Measurements from ENCODE around the gene SLC37A3.

Gene SLC37A3

DNA sequence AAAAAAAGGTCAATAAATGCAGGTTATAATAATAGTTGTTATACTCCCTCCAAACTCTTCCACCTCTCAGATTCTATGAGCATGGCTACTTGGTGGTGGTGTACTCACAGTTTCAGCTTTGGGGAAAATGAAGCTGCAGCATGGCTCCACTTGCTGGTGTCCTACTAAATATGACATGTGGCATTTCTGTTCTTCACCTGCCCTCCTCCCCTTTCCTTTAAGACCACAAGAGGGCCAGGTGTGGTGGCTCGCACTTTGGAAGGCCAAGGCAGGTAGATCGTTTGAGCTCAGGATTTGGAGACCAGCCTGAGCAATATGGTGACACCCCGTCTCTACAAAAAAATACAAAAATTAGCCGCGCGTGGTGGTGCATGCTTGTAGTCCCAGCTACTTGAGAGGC is 101.1 kb downstream of the SLC37A3 start:
- TF ChIP-seq, protein P1, sequence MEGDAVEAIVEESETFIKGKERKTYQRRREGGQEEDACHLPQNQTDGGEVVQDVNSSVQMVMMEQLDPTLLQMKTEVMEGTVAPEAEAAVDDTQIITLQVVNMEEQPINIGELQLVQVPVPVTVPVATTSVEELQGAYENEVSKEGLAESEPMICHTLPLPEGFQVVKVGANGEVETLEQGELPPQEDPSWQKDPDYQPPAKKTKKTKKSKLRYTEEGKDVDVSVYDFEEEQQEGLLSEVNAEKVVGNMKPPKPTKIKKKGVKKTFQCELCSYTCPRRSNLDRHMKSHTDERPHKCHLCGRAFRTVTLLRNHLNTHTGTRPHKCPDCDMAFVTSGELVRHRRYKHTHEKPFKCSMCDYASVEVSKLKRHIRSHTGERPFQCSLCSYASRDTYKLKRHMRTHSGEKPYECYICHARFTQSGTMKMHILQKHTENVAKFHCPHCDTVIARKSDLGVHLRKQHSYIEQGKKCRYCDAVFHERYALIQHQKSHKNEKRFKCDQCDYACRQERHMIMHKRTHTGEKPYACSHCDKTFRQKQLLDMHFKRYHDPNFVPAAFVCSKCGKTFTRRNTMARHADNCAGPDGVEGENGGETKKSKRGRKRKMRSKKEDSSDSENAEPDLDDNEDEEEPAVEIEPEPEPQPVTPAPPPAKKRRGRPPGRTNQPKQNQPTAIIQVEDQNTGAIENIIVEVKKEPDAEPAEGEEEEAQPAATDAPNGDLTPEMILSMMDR (IDR thresholded peaks at IDR 0.05; ENCODE audit: insufficient read depth, missing control alignments) = no peak
- DNase-seq (ENCODE audit: insufficient read length, low spot score) (no peak), FAIRE-seq (no peak)

DNA sequence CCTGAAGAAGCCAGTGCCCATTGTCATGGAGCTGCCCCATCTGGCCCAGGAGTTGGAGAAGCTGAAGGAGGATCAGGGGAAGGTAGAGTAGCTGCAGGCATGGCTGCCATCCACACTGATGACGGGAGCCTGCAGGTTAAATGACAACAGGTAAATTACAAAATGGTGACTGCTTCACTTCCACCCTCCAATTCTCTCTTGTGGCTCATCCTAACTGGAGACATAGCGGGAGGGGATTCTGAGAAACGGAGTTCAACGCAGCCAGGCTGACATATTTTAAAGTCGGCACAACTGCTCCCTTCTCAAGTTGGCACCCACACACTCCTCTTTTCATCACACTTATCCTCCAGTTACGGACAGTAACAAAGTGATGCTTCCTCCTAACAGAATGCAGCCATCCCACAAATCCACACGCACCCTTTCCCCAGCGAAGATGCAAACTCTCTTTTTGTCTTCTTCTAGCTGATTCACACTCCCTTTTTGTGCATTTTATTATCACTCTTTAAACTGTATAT is 103.0 kb downstream of the SLC37A3 start:
- FAIRE-seq (no peak), DNase-seq (ENCODE audit: insufficient read length, low spot score) (no peak)
- TF ChIP-seq, protein P1 (IDR thresholded peaks at IDR 0.05; ENCODE audit: insufficient read depth, missing control alignments) = no peak

DNA sequence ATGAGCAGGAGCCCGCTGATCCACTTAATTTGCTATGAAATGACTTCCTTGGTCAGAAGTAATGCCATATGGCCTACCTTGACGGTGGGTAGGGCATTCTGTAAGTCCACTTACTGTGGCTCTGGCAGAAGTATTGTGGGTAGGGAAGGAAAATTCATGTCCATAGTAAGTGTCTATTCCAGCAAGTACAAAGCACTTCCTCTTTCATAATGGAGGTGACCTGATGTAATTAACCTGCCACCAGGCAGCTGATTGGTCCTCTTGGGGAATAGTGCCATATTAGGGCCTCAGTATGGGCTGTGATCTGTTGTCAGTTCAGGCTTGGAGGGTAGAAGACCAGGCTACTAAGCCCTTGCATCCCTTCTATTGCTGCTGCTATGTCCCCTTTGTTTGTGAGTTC is 103.9 kb downstream of the SLC37A3 start:
- DNase-seq (ENCODE audit: insufficient read length, low spot score) (no peak), FAIRE-seq (no peak)
- TF ChIP-seq, protein P1 (IDR thresholded peaks at IDR 0.05; ENCODE audit: insufficient read depth, missing control alignments) = no peak

DNA sequence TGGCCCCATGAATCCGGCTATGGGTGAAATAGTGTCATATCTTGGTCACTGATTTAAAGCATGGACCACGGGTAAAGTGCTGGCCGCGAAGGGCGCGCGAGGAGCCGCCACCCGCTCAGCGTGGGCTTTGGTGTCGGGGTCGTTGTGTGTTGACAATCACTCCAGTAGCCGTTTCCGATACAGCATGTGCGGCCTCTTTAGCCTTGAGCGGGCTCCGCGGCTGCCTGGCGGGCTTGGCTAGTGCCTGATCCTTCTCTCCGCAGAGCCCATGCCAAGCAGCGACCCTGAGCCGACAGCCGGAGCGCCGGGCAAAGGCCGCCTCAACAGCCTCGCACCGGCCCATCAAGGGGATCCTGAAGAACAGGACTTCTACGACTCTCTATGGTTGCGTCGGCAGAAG is 105.9 kb downstream of the SLC37A3 start:
- no peak for DNase-seq (ENCODE audit: insufficient read length, low spot score)
- no peak for FAIRE-seq
- TF ChIP-seq, protein P1 (IDR thresholded peaks at IDR 0.05; ENCODE audit: insufficient read depth, missing control alignments) = no peak

DNA sequence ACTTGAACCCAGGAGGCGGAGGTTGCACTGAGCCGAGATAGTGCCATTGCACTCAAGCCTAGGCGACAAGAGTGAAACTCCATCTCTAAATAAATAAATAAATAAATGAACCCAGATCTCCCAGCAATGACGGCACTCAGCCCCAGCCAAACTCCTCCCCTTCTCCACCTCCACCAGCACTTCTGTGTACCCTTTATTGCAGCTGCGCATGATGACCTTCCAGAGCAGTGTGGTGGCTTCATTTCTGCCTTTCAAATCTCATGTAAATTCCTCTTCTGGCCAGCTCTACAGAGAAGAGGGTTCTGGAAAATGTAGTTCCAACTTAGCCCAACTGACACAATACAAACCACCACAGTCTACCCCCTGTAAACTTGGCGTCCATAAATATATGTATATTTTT is 108.5 kb downstream of the SLC37A3 start:
- FAIRE-seq (no peak), DNase-seq (ENCODE audit: insufficient read length, low spot score) (no peak)
- TF ChIP-seq, protein P1 (IDR thresholded peaks at IDR 0.05; ENCODE audit: insufficient read depth, missing control alignments) = no peak

DNA sequence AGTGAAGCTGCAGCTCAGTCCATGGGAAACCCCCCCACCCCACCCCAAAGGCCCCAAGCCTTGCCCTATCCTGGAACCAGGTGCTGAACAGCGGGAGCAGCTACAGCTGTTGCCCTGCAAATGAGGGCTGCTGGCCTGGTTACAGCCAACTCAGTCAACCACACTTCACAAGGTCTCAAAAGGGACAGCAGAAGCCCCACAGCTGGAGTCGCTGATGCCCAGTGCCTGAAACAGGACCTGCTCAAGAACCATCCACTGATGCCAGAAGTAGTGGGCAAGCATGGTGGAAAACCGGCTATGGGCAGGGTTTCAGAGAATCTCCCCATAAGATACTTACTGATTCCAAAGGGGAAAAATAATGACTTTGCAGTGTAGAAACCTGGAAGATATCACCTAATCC is 110.3 kb downstream of the SLC37A3 start:
- TF ChIP-seq, protein P1 (IDR thresholded peaks at IDR 0.05; ENCODE audit: insufficient read depth, missing control alignments) = no peak
- no peak for FAIRE-seq
- DNase-seq (ENCODE audit: insufficient read length, low spot score) = no peak

DNA sequence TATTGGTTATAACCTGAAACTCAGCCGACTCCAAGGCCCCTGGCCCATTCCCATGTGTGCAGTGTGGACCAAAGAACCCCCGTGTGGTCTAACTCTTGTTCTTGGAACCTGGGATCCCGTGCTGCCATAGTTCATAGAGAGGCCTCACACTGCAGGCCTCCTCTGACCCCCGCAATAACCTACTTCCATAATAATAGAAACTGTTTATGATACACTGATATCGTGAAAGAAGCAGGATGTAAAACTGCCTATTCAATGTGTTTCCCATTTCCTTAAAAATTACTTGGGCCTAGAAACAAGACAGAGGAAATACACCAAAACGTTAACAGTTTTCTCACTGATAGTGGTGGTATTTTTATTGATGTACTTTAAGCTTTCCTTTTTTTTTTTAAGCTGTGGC is 112.4 kb downstream of the SLC37A3 start:
- TF ChIP-seq, protein P1 (IDR thresholded peaks at IDR 0.05; ENCODE audit: insufficient read depth, missing control alignments) = no peak
- DNase-seq (ENCODE audit: insufficient read length, low spot score) = no peak
- FAIRE-seq = no peak

All from D721Med (cell line).